Stimulated activated CD8-positive, alpha-beta memory T cell treated with anti-CD3 and anti-CD28 coated beads, Interleukin-2, amount 100 ng/mL, for 48 hours (primary cell): ENCODE measurements around the gene CD63.

Experiments
- DNase-seq, 2 donors: peaks; one replicate each; pipeline ENCODE4 v3.0.0-alpha.2; 2020; ENCODE audit warnings: low read depth in 2 of 2

Gene CD63

GRCh38 chr12:55704824-55705718 lies 23.7 kb downstream of the CD63 start:
- DNase-seq: no peak

- no peak for DNase-seq
Observed at GRCh38 chr12:55703901-55704761, 24.7 kb downstream of the CD63 start.

GRCh38 chr12:55703288-55703687 lies 25.5 kb downstream of the CD63 start:
- no peak for DNase-seq

GRCh38 chr12:55702861-55703260 lies 25.9 kb downstream of the CD63 start:
- no peak for DNase-seq

- no peak for DNase-seq
Observed at GRCh38 chr12:55700255-55701018, 28.4 kb downstream of the CD63 start.

- DNase-seq: no peak
Observed at GRCh38 chr12:55699471-55700055, 29.2 kb downstream of the CD63 start.

- no peak for DNase-seq
Observed at GRCh38 chr12:55698965-55699364, 29.8 kb downstream of the CD63 start.

- DNase-seq: no peak
Observed at GRCh38 chr12:55698241-55698955, 30.4 kb downstream of the CD63 start.

GRCh38 chr12:55697686-55698085 lies 31.1 kb downstream of the CD63 start:
- DNase-seq: no peak

- DNase-seq: no peak
Observed at GRCh38 chr12:55696796-55697462, 31.9 kb downstream of the CD63 start.

- DNase-seq: no peak
Observed at GRCh38 chr12:55696141-55696540, 32.7 kb downstream of the CD63 start.

GRCh38 chr12:55695349-55695748 lies 33.5 kb downstream of the CD63 start:
- no peak for DNase-seq

GRCh38 chr12:55694651-55695050 lies 34.2 kb downstream of the CD63 start:
- no peak for DNase-seq

GRCh38 chr12:55694188-55694515 lies 34.7 kb downstream of the CD63 start:
- DNase-seq: no peak

- DNase-seq: no peak
Observed at GRCh38 chr12:55693323-55694187, 35.3 kb downstream of the CD63 start.

GRCh38 chr12:55692631-55693322 lies 36.0 kb downstream of the CD63 start:
- no peak for DNase-seq

GRCh38 chr12:55688716-55689655 lies 39.8 kb downstream of the CD63 start:
- no peak for DNase-seq

- DNase-seq: peak; percentile 14 to 23
Observed at GRCh38 chr12:55687746-55688145, 41.1 kb downstream of the CD63 start.
